Measurements from ENCODE around the gene CXCR6.

The CXCR6 gene

GRCh38 chr3:45978006-45978761, 34.9 kb downstream of the CXCR6 start:
- Histone ChIP-seq H3K36me3 (ENCODE audit: control insufficient read depth, insufficient read depth, low read length) (peaks cover 7% of the 10 kb centered on the region), H3K4me3 (replicated peaks; ENCODE audit: low read depth, low read length) (no peak overlapping the region), H3K27me3 (replicated peaks; ENCODE audit: control insufficient read depth, insufficient read depth, low read length) (no peaks in the 10 kb centered on the region)
- no peak for DNase-seq (ENCODE audit: extremely low read depth, insufficient read length)
- TF ChIP-seq, protein P1, sequence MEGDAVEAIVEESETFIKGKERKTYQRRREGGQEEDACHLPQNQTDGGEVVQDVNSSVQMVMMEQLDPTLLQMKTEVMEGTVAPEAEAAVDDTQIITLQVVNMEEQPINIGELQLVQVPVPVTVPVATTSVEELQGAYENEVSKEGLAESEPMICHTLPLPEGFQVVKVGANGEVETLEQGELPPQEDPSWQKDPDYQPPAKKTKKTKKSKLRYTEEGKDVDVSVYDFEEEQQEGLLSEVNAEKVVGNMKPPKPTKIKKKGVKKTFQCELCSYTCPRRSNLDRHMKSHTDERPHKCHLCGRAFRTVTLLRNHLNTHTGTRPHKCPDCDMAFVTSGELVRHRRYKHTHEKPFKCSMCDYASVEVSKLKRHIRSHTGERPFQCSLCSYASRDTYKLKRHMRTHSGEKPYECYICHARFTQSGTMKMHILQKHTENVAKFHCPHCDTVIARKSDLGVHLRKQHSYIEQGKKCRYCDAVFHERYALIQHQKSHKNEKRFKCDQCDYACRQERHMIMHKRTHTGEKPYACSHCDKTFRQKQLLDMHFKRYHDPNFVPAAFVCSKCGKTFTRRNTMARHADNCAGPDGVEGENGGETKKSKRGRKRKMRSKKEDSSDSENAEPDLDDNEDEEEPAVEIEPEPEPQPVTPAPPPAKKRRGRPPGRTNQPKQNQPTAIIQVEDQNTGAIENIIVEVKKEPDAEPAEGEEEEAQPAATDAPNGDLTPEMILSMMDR (IDR thresholded peaks at IDR 0.05; ENCODE audit: insufficient read depth, low read length, poor library complexity, severe bottlenecking) = no peak

- TF ChIP-seq, protein P1 (IDR thresholded peaks at IDR 0.05; ENCODE audit: insufficient read depth, low read length, poor library complexity, severe bottlenecking) = no peak
- Histone ChIP-seq H3K36me3 (ENCODE audit: control insufficient read depth, insufficient read depth, low read length) (peaks cover 10% of the 10 kb centered on the region), H3K27me3 (replicated peaks; ENCODE audit: control insufficient read depth, insufficient read depth, low read length) (no peaks in the 10 kb centered on the region), H3K4me3 (replicated peaks; ENCODE audit: low read depth, low read length) (no peak overlapping the region)
- DNase-seq (ENCODE audit: extremely low read depth, insufficient read length) = no peak
These were observed 36.1 kb downstream of the CXCR6 start for GRCh38 chr3:45979378-45979777.

GRCh38 chr3:45980229-45980813, 37.1 kb downstream of the CXCR6 start:
- peaks cover 8% of the 10 kb centered on the region for H3K36me3 ChIP-seq (ENCODE audit: control insufficient read depth, insufficient read depth, low read length)
- TF ChIP-seq, protein P1 (IDR thresholded peaks at IDR 0.05; ENCODE audit: insufficient read depth, low read length, poor library complexity, severe bottlenecking) = no peak

DNA sequence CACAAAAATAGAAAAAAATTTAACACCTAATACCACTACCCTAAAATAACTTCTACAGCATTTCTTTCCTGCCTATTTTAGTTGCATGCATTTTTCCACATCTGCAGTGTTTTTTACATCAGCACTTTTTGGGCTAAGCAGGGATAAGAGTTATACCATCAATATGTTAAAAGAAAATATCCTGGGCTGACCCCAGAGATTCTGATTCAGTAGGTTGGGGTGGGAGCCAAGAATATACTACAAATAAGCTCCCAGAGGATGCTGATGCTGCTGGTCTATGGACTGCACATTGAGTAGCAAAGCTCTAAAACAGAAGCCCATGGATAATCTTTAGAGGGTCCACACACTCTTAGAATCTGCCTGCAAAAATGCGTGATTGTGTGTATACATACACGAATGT, 37.6 kb downstream of the CXCR6 start:
- no peaks in the 10 kb centered on the region for H3K27me3 ChIP-seq (replicated peaks; ENCODE audit: control insufficient read depth, insufficient read depth, low read length)
- no peak overlapping the region for H3K4me3 ChIP-seq (replicated peaks; ENCODE audit: low read depth, low read length)
- TF ChIP-seq, protein P1 (IDR thresholded peaks at IDR 0.05; ENCODE audit: insufficient read depth, low read length, poor library complexity, severe bottlenecking) = no peak
- H3K36me3 ChIP-seq (ENCODE audit: control insufficient read depth, insufficient read depth, low read length) = peaks cover 8% of the 10 kb centered on the region
- DNase-seq (ENCODE audit: extremely low read depth, insufficient read length) = no peak

More at GRCh38 chr3:45980229-45980813, 37.1 kb downstream of the CXCR6 start:
- H3K4me3 ChIP-seq (replicated peaks; ENCODE audit: low read depth, low read length) = no peak overlapping the region
- DNase-seq (ENCODE audit: extremely low read depth, insufficient read length) = no peak
- no peaks in the 10 kb centered on the region for H3K27me3 ChIP-seq (replicated peaks; ENCODE audit: control insufficient read depth, insufficient read depth, low read length)

DNA sequence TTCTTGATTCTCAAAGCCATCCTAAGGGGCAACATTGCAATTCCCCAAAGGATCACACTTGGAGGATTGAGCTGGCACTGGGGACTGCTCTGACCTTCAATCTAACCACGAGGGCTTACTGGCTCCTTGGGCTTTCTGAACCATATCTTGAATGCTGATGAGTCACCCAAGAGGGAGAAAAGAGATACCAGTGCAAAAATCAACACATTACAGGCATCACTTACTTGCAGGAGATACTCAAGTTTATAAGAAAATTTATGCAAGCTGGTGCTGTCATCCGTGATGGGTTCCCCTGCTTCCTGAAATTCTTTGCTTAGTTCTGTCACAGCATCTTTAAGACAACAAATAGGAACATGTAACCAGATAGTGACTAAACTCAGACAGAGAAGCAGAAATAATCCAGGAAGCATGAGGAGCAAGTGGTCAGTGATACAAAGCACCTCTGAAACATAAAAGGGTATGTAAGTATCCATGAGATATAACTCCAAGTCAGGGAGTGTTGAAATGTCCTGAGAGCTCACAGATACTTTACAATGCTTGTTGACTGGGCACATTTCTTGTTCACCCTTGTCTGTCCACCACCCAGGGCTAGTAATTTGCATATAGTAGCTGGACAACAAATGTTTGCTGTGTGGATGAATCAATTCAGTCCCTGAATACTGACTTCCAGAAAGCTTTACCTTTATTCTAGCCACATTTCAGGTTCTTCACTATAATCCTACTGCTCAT, 38.2 kb downstream of the CXCR6 start:
- TF ChIP-seq, protein P1 (IDR thresholded peaks at IDR 0.05; ENCODE audit: insufficient read depth, low read length, poor library complexity, severe bottlenecking) = no peak
- DNase-seq (ENCODE audit: extremely low read depth, insufficient read length) = no peak
- H3K4me3 ChIP-seq (replicated peaks; ENCODE audit: low read depth, low read length) = no peak overlapping the region
- no peaks in the 10 kb centered on the region for H3K27me3 ChIP-seq (replicated peaks; ENCODE audit: control insufficient read depth, insufficient read depth, low read length)
- peaks cover 8% of the 10 kb centered on the region for H3K36me3 ChIP-seq (ENCODE audit: control insufficient read depth, insufficient read depth, low read length)

All from GM06990 (cell line).